Stimulated activated CD8-positive, alpha-beta memory T cell treated with anti-CD3 and anti-CD28 coated beads, Interleukin-4, amount 100 ng/mL, for 1 hour (primary cell): ENCODE measurements around the gene WDFY4.

Experiments
- DNase-seq, 2 donors: peaks; one replicate each; pipeline ENCODE4 v3.0.0-alpha.2; 2020; ENCODE audit warnings: low read depth in 2 of 2, low spot score in 1 of 2

WDFY4 gene

DNA sequence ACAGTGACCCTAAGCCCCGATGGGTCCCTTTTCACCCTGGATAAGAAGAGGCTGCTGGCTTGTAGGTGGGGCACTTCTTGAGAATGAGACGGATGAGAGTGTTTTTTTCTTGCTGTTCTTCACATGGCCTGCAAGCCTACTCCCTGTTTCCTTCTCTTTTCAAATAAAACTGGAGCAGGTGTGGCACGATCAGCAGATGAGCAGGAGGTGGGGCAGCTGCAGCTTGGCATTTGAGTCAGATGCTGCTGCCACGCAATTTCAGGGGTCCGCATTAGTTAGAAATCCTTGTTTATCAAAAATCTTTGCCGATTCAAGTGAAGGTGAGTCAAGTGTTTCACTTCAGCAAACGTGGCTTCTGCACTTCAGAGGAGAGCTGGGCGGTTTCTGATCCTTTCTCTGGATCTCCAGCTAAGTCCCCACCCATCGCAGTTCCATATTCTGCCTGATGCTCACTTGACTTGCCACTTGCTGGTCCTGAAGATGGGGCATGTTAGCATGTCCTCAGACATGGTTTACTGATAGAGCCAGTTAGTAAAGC lies 20.8 kb downstream of the WDFY4 start:
- DNase-seq = no peak

DNA sequence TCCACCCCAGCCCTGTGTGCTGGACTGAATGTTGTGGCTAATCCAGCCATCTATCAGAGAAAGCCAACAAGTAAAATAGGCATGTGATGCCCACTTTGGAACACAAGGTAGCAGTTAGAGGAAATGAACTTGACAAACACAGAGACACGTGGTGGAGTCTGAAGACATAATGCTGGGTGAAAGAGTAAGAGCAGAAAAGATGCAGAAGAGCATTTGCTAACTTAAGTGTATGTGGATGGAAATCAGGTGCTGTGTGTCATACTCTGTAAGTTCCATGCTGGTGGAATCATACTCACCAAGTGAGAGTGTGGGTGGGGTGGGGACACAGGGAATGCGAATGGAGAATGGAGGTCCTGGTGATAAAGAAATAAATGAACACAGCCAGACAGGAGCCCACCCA lies 22.8 kb downstream of the WDFY4 start:
- no peak for DNase-seq

DNA sequence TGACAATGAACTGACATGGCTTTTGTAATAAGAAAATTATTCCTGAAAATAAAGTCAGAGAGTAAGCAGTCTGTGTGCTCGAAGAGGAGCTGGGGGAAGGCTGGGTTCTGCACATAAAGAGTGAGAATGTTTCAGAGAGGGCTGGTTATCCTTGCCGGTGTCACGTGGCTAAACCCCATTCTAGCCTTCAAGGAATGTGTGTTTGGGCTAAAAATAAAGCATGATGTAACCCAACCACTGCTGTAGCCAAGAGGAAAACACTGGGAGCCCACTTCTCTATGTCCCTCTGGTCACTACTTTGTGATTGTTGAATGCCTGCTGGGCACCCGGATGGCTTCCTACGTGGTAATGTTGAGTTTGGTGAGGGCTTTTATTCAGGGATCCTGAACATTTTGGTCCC lies 23.5 kb downstream of the WDFY4 start:
- no peak for DNase-seq

DNA sequence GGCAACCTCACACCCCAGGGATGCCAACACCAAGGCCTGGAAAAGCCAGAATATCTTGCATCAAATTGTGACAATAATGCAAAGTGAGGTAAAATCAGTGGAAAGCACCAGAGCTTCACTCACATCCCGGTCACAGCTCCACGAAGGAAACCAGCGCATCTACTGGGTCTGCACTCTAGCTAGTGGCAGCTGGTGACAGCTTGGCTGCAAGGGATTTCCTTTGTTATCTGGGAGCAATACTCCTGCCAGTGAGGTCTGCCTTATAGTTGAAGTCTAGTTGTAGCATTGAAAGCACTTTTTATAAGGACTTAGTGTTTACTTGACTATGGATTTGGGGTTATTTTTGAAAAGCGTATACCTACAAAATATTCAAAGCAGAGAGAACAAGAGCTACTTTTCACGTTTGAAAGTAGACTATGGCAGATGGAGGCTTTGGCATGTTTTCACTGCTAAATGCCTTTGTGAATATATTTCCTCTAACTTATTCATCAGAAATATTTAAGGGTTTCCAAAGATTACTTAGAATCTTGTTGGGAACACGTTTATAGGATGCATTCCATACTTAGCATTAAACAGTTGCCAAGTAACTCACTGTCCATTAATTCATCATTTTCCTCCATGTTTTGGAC lies 26.1 kb downstream of the WDFY4 start:
- no peak for DNase-seq

DNA sequence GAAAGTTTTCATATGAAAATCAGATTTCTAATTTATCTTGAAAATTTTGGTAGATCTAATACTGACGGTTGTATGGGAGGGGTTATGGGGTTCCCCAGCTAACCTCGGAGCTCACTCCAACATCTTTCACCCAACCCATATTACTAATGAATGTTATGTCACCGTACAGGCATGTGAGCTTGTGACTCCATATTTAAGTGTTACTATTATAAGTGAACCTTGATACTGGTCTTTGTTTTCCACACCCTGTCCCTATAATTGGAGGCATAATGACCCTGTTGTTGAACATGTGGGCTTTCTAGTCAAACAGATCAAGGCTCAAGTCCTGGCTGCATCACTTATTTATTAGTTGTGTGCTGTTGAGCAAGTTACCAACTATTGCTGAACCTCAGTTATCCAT lies 27.2 kb downstream of the WDFY4 start:
- DNase-seq = no peak

DNA sequence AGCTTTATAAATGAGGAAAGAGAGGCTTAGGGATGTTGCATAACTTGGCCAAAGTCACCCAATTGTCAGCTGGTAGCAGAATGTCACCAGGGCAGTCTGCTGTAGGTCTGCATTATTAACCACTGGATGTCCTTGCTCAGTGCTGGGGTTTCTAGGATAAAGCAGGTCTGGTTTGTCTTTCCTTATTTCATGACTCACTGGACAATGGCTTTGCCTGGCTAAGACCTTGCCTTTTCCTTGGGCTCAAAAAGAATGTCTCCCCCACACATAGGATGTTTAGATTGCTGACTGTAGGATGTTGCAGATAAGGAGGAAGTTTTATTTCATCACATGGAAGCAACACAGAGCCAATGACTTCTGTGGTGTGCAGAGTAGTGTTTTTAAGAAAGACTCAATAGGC lies 29.4 kb downstream of the WDFY4 start:
- no peak for DNase-seq

DNA sequence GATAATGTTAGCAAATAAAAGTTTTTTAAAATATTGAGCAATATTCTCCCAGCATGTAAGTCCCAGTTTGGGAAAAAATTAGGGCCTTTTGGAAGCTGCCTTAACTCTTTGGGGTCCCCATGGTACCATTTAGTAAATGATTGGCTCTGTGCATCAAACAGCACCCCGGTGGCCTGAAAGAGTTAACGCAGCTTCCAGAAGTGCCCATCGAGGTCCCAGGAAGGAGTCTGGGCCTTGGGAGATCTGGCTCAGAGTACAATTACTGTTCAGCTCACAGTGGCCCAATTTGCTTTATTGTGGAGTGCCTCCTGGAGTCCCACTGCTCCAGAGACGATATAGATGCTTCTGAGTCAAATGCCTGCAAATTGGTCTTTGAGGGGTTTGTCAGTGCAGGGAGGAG lies 31.7 kb downstream of the WDFY4 start:
- no peak for DNase-seq

DNA sequence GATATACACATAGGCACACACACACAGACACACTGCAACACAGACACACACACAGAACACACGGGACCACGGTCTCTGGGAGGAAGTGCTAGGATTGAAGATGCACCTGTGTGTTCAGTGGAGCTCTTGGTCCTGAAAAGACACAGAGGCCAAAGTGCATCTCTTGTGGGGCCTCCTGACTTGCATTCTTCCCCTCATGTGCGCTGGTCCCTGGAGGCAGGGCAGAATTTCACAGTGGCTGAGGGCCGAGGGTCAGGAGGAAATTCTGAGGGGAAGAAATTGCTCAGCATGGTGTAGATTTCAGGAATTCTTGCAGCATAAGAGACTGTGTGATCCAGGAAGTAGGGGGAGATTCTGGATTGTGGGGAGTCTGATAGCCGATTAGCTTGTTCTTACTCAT lies 35.9 kb downstream of the WDFY4 start:
- DNase-seq = no peak

DNA sequence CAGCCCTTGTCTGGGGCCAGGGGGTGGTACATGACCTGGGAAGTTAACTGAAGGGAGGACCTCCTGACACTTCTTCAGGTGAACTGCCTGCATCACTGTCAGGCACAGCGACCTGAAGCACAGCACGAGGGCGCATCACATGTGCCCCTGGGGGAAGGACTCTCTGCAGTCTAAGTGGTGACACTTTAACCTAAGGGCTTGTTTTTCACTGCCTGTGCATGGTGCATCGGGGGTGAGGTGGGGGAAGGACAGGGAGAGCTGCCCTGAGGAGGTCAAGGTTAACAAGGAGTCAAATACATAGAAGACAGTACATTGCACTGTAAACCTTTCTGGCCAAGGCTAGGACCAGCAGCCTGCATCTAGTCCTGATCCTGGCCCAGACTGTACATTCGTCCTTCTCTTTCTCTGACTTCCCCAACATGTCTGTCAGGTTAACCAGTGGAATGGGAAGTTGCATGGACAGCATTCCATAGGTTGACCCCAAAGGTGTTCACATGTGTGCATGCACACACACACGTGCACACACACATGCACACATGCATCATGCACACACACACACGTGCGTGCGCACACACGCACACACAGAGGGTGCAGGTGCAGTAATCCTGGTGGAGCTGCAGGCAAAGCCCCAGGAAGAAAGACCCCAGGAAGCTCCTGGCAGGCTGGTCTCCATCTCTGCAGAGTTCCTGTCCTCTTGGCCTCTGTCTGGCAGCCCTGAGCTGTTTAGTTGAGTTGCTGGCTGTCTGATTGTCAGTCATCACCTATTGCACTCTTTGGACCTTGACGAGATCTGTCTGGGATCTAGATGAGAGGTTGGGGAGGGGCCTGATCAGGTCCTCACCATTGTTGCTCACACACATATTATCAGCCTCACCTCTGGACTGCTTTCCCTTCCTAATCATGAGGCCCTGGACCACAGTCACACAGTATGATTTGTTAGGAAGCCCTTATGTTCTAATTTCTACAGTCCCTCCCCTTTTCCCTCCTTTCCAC lies 37.8 kb downstream of the WDFY4 start:
- DNase-seq = no peak

DNA sequence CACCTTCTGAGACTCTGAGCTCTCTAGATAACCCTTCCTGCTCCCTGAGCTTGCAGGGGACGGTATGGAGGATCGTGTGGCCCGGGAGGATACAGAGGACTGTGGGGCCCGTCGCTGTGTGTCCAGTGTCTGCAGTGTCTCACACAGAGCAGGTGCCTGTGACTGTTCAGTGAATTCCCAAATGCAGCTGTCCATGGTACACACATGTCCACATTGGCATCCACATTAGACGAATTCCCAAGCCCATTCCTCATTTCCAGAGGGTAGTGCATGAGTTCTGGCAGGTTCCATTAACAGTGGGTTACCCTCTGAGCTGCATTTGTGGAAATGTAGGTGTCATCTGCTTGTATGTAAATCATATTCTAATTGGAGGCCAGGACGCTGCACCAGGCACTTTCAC lies 39.5 kb downstream of the WDFY4 start:
- no peak for DNase-seq

DNA sequence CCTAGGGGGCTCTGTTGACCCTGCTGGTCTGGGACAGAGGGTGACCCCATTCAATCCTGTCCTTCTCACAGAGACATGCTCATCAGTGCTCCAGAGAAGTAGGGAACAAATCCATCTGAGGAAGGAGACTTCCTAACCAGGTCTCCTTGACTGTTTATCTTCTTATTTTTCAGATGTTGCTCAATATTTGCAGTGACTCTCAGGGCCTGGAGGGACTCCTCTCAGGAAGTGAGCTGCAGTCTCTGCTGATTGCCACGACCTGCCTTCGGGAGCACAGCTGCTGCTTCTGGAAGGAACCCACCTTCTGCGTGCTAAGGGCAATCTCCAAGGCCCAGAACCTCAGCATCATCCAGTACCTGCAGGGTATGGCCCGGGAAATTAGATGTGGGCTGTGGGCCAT lies 41.0 kb downstream of the WDFY4 start:
- no peak for DNase-seq

DNA sequence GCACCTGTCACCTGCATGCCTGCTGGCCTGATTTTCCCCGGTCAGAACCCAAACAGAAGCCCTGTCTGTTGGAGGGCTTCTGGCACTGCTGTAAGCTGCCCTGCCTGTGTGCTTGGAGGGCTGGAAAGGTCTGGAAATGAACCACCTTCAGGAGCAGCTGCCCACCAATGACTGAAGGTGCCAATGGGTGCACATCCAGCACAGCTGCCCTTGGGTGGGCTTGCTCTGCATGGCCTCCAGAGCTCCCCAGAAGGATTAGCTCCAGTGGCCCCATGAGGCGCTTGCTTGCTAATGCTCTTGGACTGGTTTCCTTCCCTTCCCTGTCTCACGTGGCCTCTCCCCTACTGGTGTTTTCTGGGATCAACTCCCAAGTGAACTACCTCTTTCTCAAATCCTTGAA lies 43.2 kb downstream of the WDFY4 start:
- DNase-seq = no peak

DNA sequence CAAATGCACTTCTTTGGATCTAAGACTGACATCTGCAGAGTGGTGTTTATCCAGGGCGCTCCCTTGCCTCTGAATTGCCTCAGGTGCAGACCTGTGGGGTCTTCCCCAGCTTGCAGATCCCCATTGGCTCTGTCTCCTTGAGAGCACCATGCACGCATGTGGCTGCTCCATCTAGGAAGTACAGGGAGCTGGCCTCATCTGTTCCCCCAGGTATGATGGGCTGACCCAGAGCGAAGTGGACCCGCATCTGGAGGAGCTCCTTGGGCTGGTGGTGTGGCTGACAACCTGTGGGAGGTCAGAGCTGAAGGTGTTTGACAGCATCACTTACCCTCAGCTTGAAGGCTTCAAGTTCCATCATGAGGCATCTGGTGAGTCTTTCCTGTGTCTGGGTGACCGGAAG lies 44.5 kb downstream of the WDFY4 start:
- DNase-seq = no peak

DNA sequence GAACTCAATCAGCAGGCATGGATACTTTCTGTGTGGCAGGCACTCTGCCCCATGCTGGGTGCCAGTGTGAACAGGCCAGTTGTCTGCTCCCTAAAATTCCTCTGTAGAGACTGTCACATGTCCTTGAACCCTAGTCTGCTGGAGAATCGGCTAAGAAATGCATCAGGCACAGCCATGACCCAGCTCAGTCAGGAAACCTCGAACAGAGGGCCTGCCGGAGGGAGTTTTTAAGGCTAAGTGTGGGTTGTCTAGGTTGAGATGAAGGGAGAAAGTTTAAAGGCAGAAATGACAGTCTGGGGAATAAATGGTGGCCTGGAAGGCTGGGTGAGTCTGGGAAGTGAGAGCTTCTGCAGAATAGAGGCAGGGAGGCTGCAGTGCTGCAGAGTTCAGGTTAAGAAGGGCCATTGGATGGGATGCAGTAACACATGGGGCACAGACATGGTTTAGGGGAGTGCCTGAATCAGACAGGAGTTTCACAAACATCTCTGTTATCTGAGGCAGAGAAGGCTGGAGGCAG lies 45.3 kb downstream of the WDFY4 start:
- no peak for DNase-seq

DNA sequence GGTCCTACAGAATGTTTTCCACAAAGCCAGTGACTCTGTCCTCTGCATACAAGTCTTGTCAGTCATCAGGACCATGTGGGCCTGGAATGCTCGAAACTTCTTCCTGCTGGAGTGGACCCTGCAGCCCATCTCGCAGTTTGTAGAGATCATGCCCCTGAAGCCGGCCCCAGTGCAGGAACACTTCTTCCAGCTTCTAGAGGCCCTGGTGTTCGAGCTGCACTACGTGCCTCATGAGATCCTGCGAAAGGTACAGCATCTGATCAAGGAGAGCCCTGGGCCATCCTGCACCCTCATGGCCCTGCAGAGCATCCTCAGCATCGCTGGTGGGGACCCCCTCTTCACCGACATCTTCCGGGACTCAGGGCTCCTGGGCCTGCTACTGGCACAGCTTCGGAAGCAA lies 46.5 kb downstream of the WDFY4 start:
- no peak for DNase-seq

DNA sequence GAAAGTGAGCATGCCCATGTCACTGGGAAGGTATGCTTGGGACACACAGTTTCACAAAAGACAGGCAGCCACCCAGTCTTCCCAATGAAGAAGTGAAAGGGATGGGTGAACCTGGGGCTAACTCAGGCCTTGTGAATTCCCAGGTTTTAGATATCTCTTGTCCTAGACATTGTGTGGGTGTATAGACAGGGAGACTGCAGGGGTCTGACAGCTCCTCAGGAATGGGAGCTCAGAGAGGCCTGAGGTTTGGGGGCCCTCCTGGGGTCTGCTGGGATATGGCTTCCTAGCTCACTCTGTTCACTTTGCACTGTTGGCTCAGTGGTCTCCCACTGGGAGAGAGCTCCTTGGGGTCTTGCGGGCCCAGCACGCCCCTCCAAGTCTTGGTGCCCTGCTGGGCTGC lies 47.0 kb downstream of the WDFY4 start:
- DNase-seq = no peak

DNA sequence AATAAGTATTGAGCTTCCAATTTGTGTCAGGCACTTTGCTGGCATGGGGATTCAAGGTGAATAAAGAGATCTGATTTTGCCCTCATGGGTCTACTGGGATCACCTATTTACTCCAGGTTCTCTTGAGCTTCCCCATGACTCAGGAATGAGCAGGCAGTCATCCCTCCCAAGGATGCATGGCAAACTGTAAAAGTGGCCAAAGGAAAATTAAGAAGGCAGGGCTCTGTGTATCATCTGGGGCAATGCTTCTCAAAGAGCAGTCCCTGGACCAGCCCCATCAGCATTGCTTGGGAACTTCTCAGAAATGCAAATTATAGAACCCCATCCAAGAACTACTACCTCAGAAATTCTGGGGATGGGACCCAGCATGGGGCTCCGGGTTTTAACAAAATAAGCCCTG lies 48.7 kb downstream of the WDFY4 start:
- DNase-seq = no peak

DNA sequence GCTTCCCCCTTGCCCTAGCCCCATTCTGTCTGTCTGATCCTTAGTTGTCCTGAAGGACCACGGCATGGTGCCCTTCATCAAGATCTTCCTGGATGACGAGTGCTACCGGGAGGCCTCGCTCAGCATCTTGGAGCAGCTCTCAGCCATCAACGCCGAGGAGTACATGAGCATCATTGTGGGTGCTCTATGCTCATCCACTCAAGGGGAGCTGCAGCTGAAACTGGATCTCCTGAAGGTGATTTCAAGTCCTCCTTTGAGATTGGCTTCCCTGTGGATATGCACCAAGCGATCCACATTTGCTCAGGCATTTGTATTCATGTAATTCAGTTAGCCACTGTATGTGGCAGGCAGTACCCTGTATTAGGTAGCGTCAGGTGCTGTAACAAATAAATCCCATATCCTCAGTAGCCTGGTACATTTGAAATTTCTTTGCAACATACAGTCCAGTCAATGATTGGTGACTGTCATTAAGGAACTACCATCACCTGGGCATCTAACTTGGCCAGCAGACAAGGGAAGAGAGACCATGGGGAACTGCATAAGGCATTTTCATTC lies 51.2 kb downstream of the WDFY4 start:
- no peak for DNase-seq

DNA sequence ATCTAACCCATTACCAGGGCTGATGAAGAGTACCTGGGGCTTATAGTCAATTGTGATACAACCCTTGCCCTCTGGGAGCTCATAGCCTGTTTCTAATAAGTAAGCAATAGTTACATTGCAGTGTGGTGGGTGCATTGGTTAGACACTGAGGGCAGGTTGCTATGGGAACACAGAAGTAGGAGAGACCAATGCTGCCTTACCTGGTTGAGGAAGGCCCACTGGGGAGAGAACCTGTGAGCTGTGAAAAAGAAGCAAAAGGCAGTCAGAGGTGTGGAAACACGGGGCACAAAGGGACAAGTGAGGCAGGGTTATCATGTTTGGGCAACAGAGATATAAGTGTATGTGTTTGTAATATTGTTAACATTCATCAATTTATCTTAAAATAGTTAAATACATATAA lies 51.9 kb downstream of the WDFY4 start:
- no peak for DNase-seq

DNA sequence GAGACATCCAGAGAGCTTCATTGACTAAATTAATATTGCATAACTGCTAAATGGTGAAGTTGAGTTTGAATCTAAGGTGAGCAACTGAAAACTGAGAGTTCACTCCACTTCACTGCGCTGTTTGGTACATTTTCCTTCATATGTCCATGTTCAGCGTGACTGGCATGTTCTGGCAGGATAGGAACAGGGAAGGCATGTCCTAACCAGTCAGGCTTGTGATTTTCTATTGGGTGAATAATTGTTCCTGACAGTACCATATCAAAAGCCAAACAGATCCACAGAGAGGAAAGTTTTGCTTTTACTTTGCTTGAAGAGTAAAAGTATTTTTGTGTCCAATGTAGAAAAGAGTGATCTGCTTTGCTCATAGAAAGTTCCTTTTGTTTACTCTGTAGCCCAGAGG lies 53.2 kb downstream of the WDFY4 start:
- no peak for DNase-seq

DNA sequence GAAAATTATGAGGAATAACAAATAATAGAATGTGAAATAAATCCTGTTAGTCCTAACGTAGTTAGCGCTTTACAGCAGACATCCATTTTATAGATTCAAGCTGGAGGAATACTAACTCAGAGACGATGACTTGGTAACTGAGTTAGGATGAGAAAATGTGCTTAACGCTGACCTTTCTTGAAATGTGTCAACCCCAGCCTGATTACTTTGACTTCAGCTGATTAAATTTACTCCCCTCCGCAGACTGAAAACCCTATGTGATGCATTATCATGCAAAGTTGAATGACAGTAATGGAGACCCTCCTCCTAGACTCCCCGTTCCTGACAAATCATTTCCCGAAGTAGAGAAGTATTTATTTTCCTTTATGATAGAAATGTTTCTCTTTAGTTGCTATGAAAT lies 54.5 kb downstream of the WDFY4 start:
- DNase-seq = no peak
